HG03103 (cell line): Measurements from ENCODE around the gene SGF29.
"Not testable (repeated sequence)": the region's sequence is repeated elsewhere in the genome, so short reads cannot be mapped to it uniquely, and the experiment has no call there.

Source experiments
- ATAC-seq: cut with Tn5 transposase; IDR thresholded peaks from one replicate; pipeline ENCODE4 v1.9.1; 2021; ENCODE audit warnings: low read depth; ENCODE audit not compliant: unreplicated experiment

The SGF29 gene

GRCh38 chr16:28562199-28562598 is 8.5 kb downstream of the SGF29 start:
- ATAC-seq = no peak

- no peak for ATAC-seq
Observed at GRCh38 chr16:28563218-28563617, 9.5 kb downstream of the SGF29 start.

GRCh38 chr16:28566233-28566925 is 12.7 kb downstream of the SGF29 start:
- ATAC-seq = not testable (repeated sequence)

- ATAC-seq = no peak
Observed at GRCh38 chr16:28567292-28567691, 13.6 kb downstream of the SGF29 start.

- no peak for ATAC-seq
Observed at GRCh38 chr16:28569021-28569420, 15.3 kb downstream of the SGF29 start.

GRCh38 chr16:28569968-28570752 is 16.4 kb downstream of the SGF29 start:
- no peak for ATAC-seq

- ATAC-seq = no peak
Observed at GRCh38 chr16:28572696-28573510, 19.2 kb downstream of the SGF29 start.

- no peak for ATAC-seq
Observed at GRCh38 chr16:28573738-28574718, 20.3 kb downstream of the SGF29 start.

- no peak for ATAC-seq
Observed at GRCh38 chr16:28574925-28575324, 21.2 kb downstream of the SGF29 start.

GRCh38 chr16:28575446-28576109 is 21.9 kb downstream of the SGF29 start:
- no peak for ATAC-seq

GRCh38 chr16:28580726-28581315 is 27.1 kb downstream of the SGF29 start:
- no peak for ATAC-seq

- no peak for ATAC-seq
Observed at GRCh38 chr16:28585674-28586073, 32.0 kb downstream of the SGF29 start.

- ATAC-seq = no peak
Observed at GRCh38 chr16:28586466-28586865, 32.7 kb downstream of the SGF29 start.

GRCh38 chr16:28587386-28587785 is 33.7 kb downstream of the SGF29 start:
- ATAC-seq = no peak

- ATAC-seq = no peak
Observed at GRCh38 chr16:28589069-28589468, 35.3 kb downstream of the SGF29 start.

GRCh38 chr16:28589930-28590329 is 36.2 kb downstream of the SGF29 start:
- ATAC-seq = no peak

GRCh38 chr16:28590384-28591340 is 36.9 kb downstream of the SGF29 start:
- no peak for ATAC-seq

- no peak for ATAC-seq
Observed at GRCh38 chr16:28591355-28591754, 37.6 kb downstream of the SGF29 start.
